ENCODE measurements around the gene MAST1.
A peak's percentile ranks its signal among the peaks of the same experiment; 100 is the strongest.

Gene MAST1

GRCh38 chr19:12834976-12835757, 3.1 kb upstream of the MAST1 start:
- Histone ChIP-seq H3K27me3 (replicated peaks; ENCODE audit: insufficient read depth, low read length) (peaks cover 78% of the 10 kb centered on the region), H3K36me3 (replicated peaks; ENCODE audit: insufficient read depth, low read length) (no peaks in the 10 kb centered on the region), H3K9me3 (replicated peaks; ENCODE audit: insufficient read depth, low read length) (no peaks in the 10 kb centered on the region), H4K20me1 (ENCODE audit: insufficient read depth, low read length) (no peaks in the 10 kb centered on the region), H3K4me1 (ENCODE audit: low read length) (peaks cover 3% of the 10 kb centered on the region; the same call in 1 of the 2 replicates), H3K79me2 (ENCODE audit: low read length) (no peaks in the 10 kb centered on the region), H3K9me2 (replicated peaks; ENCODE audit: insufficient read depth, low read length) (no peaks in the 10 kb centered on the region), H3K4me3 (ENCODE audit: low read length) (no peak overlapping the region), H3K9ac (ENCODE audit: low read length) (no peak overlapping the region), H3F3A (ENCODE audit: insufficient read depth, low read length) (no peaks in the 10 kb centered on the region), H2AFZ (ENCODE audit: low read length) (no peak overlapping the region), H3K4me2 (ENCODE audit: low read depth, low read length) (no peak overlapping the region), H3K27ac (ENCODE audit: low read length) (no peak overlapping the region)
- DNase-seq, result no peak
- TF ChIP-seq EZH2phosphoT487 (IDR thresholded peaks at IDR 0.05; ENCODE audit: low read length) (no peak), EZH2 (optimal IDR thresholded peaks at IDR 0.05; ENCODE audit: low read depth, low read length) (no peak)
- TF ChIP-seq, protein P1, sequence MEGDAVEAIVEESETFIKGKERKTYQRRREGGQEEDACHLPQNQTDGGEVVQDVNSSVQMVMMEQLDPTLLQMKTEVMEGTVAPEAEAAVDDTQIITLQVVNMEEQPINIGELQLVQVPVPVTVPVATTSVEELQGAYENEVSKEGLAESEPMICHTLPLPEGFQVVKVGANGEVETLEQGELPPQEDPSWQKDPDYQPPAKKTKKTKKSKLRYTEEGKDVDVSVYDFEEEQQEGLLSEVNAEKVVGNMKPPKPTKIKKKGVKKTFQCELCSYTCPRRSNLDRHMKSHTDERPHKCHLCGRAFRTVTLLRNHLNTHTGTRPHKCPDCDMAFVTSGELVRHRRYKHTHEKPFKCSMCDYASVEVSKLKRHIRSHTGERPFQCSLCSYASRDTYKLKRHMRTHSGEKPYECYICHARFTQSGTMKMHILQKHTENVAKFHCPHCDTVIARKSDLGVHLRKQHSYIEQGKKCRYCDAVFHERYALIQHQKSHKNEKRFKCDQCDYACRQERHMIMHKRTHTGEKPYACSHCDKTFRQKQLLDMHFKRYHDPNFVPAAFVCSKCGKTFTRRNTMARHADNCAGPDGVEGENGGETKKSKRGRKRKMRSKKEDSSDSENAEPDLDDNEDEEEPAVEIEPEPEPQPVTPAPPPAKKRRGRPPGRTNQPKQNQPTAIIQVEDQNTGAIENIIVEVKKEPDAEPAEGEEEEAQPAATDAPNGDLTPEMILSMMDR (IDR thresholded peaks at IDR 0.05; ENCODE audit: low read length), result no peak

DNA sequence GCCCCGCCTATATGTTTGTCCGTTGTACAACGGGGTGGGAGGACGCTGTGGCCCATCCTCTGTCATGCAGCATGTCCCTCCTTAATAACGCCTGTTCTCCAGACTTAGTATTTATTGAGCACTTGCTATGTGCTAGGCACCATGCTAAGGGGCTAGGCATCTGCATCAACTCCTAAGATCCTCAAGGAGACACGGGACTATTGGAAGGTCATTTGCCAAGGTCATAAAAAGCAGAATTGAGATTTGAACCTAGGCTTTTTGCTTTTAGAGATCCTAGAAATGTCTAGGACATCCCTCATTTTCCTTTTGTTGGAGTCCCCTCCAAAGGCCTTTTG, 1.8 kb upstream of the MAST1 start:
- no peak for DNase-seq
- Histone ChIP-seq H3K9ac (ENCODE audit: low read length) (no peak overlapping the region), H4K20me1 (ENCODE audit: insufficient read depth, low read length) (no peaks in the 10 kb centered on the region), H3K27me3 (replicated peaks; ENCODE audit: insufficient read depth, low read length) (peaks cover 83% of the 10 kb centered on the region), H3F3A (ENCODE audit: insufficient read depth, low read length) (no peaks in the 10 kb centered on the region), H3K9me2 (replicated peaks; ENCODE audit: insufficient read depth, low read length) (no peaks in the 10 kb centered on the region), H3K4me1 (ENCODE audit: low read length) (peaks cover 3% of the 10 kb centered on the region; the same call in 1 of the 2 replicates), H3K27ac (ENCODE audit: low read length) (no peak overlapping the region), H3K79me2 (ENCODE audit: low read length) (no peaks in the 10 kb centered on the region), H3K4me2 (ENCODE audit: low read depth, low read length) (peak overlapping the region; percentile 3; the same call in 1 of the 2 replicates), H3K36me3 (replicated peaks; ENCODE audit: insufficient read depth, low read length) (no peaks in the 10 kb centered on the region), H2AFZ (ENCODE audit: low read length) (no peak overlapping the region), H3K4me3 (ENCODE audit: low read length) (no peak overlapping the region), H3K9me3 (replicated peaks; ENCODE audit: insufficient read depth, low read length) (no peaks in the 10 kb centered on the region)
- TF ChIP-seq EZH2 (optimal IDR thresholded peaks at IDR 0.05; ENCODE audit: low read depth, low read length), result no peak
- TF ChIP-seq, protein P1 (IDR thresholded peaks at IDR 0.05; ENCODE audit: low read length), result no peak
- TF ChIP-seq EZH2phosphoT487 (IDR thresholded peaks at IDR 0.05; ENCODE audit: low read length), result no peak

GRCh38 chr19:12837225-12837624, 1.1 kb upstream of the MAST1 start:
- no peak for DNase-seq
- Histone ChIP-seq H4K20me1 (ENCODE audit: insufficient read depth, low read length) (no peaks in the 10 kb centered on the region), H2AFZ (ENCODE audit: low read length) (no peak overlapping the region), H3K79me2 (ENCODE audit: low read length) (no peaks in the 10 kb centered on the region), H3K36me3 (replicated peaks; ENCODE audit: insufficient read depth, low read length) (no peaks in the 10 kb centered on the region), H3K4me1 (ENCODE audit: low read length) (peaks cover 3% of the 10 kb centered on the region; the same call in 1 of the 2 replicates), H3K9me3 (replicated peaks; ENCODE audit: insufficient read depth, low read length) (no peaks in the 10 kb centered on the region), H3K9me2 (replicated peaks; ENCODE audit: insufficient read depth, low read length) (no peaks in the 10 kb centered on the region), H3K27ac (ENCODE audit: low read length) (no peak overlapping the region), H3K4me3 (ENCODE audit: low read length) (no peak overlapping the region), H3K4me2 (ENCODE audit: low read depth, low read length) (no peak overlapping the region), H3F3A (ENCODE audit: insufficient read depth, low read length) (no peaks in the 10 kb centered on the region), H3K27me3 (replicated peaks; ENCODE audit: insufficient read depth, low read length) (peaks cover 89% of the 10 kb centered on the region), H3K9ac (ENCODE audit: low read length) (no peak overlapping the region)
- no peak for TF ChIP-seq EZH2 (optimal IDR thresholded peaks at IDR 0.05; ENCODE audit: low read depth, low read length)
- no peak for TF ChIP-seq EZH2phosphoT487 (IDR thresholded peaks at IDR 0.05; ENCODE audit: low read length)
- TF ChIP-seq, protein P1 (IDR thresholded peaks at IDR 0.05; ENCODE audit: low read length), result no peak

Measured in MM.1S (cell line).